HG02852 (cell line): ENCODE measurements around the gene RECQL5.
"Not testable (repeated sequence)": the region's sequence is repeated elsewhere in the genome, so short reads cannot be mapped to it uniquely, and the experiment has no call there.

ENCODE experiments used
- ATAC-seq: cut with Tn5 transposase; IDR thresholded peaks from one replicate; pipeline ENCODE4 v1.9.1; 2021; ENCODE audit warnings: mild to moderate bottlenecking, moderate library complexity; ENCODE audit not compliant: unreplicated experiment

Gene RECQL5

DNA sequence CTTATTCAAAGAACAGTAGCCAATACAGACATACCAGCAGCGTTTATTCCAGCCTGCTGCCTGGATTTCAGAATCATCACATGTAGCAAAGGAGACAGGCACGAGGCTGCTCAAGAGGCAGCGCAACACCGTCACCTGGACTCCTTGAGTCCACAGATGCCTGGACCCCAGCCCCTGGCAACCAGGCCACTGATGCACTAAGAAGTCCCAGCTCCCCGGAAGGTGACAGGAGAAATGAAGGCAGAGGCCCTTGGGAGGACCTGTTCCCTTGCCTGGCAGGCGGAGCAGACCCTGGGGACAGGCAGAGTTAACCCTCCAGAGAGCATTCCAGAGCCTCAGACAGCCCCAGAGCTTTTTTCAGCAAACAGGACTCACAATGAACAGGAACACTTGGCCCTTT, 17.3 kb downstream of the RECQL5 start:
- ATAC-seq, result no peak

DNA sequence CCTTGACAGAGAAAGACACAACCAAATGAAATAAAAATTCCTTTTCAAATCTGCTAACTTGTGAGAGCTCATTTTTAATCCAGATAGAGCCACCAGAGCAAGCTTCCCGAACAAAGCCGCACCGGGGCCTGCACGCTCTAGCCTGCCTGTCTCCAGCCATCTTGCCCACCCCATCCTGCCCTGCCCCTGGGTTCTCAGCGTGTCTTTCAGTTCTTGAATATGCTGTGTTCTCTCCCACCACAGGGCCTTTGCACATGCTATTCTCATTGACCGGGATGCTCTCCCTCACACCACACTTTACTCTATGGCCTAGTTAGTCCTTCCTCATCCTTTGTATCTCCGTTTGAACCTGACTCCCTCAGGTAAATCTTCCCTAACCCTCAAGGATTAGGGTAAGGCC, 19.0 kb downstream of the RECQL5 start:
- no peak for ATAC-seq

- ATAC-seq, result no peak
Measured at GRCh38 chr17:75647061-75647460, 19.9 kb downstream of the RECQL5 start.

DNA sequence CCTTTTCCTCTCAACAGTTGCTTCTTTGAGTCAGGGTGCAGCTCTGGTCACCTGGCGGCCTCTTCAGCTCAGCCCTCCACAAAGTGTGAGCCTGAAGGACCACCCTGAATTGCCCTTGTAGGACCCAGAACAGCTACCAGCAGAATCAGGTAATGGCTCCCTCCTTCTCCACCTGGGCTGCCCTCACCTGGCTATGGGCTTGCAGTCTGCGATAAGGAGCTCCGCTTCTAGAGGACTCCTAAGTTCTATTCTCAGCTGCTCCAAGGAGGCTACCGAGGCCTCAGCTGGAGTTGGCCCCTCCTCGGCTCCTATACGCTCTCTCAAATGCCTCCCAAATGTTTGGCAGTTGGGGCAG, 20.3 kb downstream of the RECQL5 start:
- no peak for ATAC-seq

DNA sequence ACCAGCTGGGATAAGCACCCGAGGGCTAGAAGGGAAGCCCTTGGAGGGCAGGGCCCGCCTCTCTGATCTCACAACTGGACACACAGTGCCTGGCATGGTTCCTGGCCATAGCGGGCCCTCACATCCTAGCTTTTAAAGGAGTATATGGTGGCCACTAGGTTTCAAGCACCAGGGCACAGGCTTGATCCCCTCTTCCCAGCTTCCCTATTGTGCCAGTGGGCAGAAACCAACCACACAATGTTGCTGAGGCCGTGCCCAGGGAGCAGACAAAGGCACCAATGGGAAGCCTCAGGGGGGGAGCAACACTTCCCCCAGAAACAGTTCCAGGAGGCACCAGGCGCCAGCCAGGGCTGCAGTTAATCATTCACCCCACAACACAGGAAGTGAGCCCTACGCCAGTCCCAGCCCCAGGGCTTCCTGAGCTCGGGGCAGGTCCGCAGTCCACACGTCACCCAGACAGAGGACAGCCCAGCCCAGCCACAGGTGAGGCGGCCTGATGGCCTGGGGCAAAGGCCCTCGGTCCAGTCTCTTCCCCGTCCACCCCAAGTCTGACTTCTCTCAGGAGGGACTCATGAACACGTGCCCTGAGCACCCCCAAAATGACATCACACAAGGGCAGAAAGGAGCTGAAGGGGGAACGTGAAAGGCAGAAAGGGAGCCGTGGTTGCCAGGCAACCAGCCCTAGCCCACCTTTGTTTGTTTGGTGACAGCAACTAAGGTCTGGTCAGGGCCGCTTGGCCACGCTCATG, 20.9 kb downstream of the RECQL5 start:
- ATAC-seq, result no peak

GRCh38 chr17:75645501-75645888, 21.5 kb downstream of the RECQL5 start:
- ATAC-seq, result no peak

- no peak for ATAC-seq
Measured at GRCh38 chr17:75643643-75644017, 23.3 kb downstream of the RECQL5 start.

DNA sequence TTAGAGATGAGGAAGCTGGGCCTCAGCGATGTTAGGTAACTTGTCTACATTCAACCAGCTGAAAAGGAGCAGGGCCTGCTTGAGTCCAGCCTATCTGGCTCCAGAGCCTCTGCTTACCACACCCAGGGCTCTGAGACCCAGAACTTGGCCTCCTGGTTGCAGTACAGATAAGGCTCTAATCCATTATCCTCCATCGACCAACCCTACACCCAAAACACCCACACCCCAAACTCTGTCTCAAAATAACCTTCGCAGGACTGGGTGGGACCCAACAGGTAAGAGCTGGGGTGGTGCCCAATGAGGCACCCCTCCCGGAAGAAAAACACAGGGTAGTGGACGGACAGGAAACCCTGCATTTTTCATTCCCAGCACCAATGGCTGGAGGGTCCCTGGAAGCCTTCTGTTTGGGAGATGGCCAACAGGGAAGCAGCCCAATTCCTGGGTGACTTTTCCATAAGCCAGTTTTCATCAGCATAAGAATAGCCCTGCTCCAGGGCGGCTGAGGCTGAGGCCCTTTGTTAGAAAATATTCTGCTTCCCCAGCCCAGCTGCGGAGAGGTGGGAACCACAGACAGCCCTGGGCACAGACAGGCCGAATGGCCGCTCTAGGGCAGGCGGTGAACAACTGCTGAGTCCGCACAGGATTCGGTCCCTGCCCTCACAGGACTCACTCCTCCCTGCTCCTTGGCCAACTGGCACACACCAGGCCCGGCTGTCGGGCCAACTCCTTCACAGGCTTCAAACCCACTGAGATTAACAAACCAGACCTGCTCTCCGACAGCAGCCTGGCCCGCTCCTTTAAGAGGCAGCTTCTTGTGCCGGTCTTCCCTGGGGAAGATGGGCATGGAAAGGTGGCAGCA, 23.9 kb downstream of the RECQL5 start:
- no peak for ATAC-seq

- no peak for ATAC-seq
Measured at GRCh38 chr17:75642182-75642783, 24.7 kb downstream of the RECQL5 start.

- ATAC-seq, result no peak
Measured at GRCh38 chr17:75641343-75641742, 25.6 kb downstream of the RECQL5 start.

GRCh38 chr17:75640556-75641119, 26.3 kb downstream of the RECQL5 start:
- no peak for ATAC-seq

- ATAC-seq, result no peak
Measured at GRCh38 chr17:75639771-75640555, 27.0 kb downstream of the RECQL5 start.

GRCh38 chr17:75639327-75639726, 27.6 kb downstream of the RECQL5 start:
- ATAC-seq, result no peak

GRCh38 chr17:75638893-75639292, 28.1 kb downstream of the RECQL5 start:
- no peak for ATAC-seq

GRCh38 chr17:75638039-75638438, 28.9 kb downstream of the RECQL5 start:
- ATAC-seq, result not testable (repeated sequence)

- no peak for ATAC-seq
Measured at GRCh38 chr17:75637551-75637950, 29.4 kb downstream of the RECQL5 start.

- no peak for ATAC-seq
Measured at GRCh38 chr17:75637143-75637538, 29.8 kb downstream of the RECQL5 start.

DNA sequence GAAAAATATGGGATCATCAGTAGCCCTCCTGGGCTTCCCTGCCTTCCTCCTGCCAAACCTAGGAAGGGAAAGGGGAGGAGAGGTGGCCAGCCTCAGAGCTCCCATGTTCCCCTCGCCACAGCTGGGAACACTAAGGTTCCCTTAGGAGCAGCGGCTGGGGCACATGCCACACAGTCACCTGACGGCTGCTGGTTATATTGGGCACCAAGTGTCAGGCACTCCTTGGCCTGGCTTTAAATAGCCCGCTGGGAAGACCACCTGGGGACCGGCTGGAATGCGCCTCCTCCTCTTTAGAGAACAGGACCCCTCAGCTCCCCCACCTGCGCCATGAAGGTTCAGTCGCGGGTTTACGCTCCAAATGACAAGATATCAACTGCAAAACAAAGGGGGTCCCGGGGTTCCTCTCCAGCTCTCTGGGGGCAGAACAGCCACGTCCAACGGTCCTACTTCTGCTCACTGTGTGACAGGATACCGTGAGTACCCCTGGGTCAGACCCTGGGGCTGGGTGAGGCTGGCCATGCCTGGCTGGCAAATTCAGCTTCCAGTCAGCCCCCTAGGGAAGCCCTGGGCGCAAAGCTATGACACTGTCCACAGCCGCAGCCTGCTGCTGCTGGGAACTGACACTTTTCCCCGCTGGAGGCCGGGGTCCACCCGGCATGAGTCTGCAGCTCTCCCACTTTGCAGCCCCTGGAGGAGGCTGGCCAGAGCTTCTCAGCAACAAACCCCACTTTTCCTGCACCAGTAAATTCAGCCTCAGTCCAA, 30.4 kb downstream of the RECQL5 start:
- ATAC-seq, result no peak

- no peak for ATAC-seq
Measured at GRCh38 chr17:75635610-75636202, 31.2 kb downstream of the RECQL5 start.
